ENCODE measurements around the gene KLHL26. TPM values are rescaled to one million over a fixed set of nuclear protein-coding genes. Genes with fewer than 3 reads are reported as not detected.

KLHL26 gene
- total and polyA plus RNA-seq, 8 donors = 1.2 to 45.1 (median 4.1) TPM

- no peak for TF ChIP-seq POLR2A (IDR thresholded peaks at IDR 0.05)
- TF ChIP-seq POLR2AphosphoS5 (IDR thresholded peaks at IDR 0.05) = no peak
- no peak for TF ChIP-seq CTCF (IDR thresholded peaks at IDR 0.05)
- TF ChIP-seq EP300 (IDR thresholded peaks at IDR 0.05) = no peak
- peaks cover 62 to 97% (median 96%) of the 10 kb centered on the region in 3 donors for H3K27me3 ChIP-seq
- H3K4me3 ChIP-seq = no peak overlapping the region
- intact Hi-C loops (cut with DNase I; ENCODE audit: low total_unique reads) = no loop called here
- no peaks in the 10 kb centered on the region for H3K9me3 ChIP-seq
- no peaks in the 10 kb centered on the region for H3K36me3 ChIP-seq
- no peak overlapping the region for H3K27ac ChIP-seq
- DNase-seq = no peak
- 35 to 55% (median 40%) methylated on average over 4 to 5 of the region's 5 CpGs for WGBS, 5 donors
- peaks cover 51 to 66% (median 65%) of the 10 kb centered on the region in 4 donors for H3K4me1 ChIP-seq
These were observed 28.6 kb upstream of the KLHL26 start for GRCh38 chr19:18608102-18608804.

GRCh38 chr19:18608805-18609716 is 27.8 kb upstream of the KLHL26 start:
- no peak overlapping the region for H3K4me3 ChIP-seq
- TF ChIP-seq EP300 (IDR thresholded peaks at IDR 0.05) (no peak), POLR2A (IDR thresholded peaks at IDR 0.05) (no peak), POLR2AphosphoS5 (IDR thresholded peaks at IDR 0.05) (no peak), CTCF (IDR thresholded peaks at IDR 0.05) (no peak)
- H3K36me3 ChIP-seq = no peaks in the 10 kb centered on the region
- WGBS, 5 donors = 49 to 59% (median 58%) methylated on average over 9 of the region's 9 CpGs
- intact Hi-C loops (cut with DNase I; ENCODE audit: low total_unique reads) = no loop called here
- no peaks in the 10 kb centered on the region for H3K9me3 ChIP-seq
- peaks cover 57 to 97% (median 96%) of the 10 kb centered on the region in 3 donors for H3K27me3 ChIP-seq
- no peak overlapping the region for H3K27ac ChIP-seq
- H3K4me1 ChIP-seq = peaks cover 48 to 61% (median 58%) of the 10 kb centered on the region in 4 donors
- no peak for DNase-seq

- WGBS, 5 donors = 13 to 33% (median 21%) methylated on average over 2 of the region's 2 CpGs
- Histone ChIP-seq H3K27ac (no peak overlapping the region), H3K4me1 (peaks cover 48 to 60% (median 56%) of the 10 kb centered on the region in 4 donors), H3K4me3 (no peak overlapping the region), H3K27me3 (peaks cover 52 to 97% (median 96%) of the 10 kb centered on the region in 3 donors), H3K9me3 (no peaks in the 10 kb centered on the region), H3K36me3 (no peaks in the 10 kb centered on the region)
- DNase-seq = no peak
- TF ChIP-seq POLR2A (IDR thresholded peaks at IDR 0.05) (no peak), POLR2AphosphoS5 (IDR thresholded peaks at IDR 0.05) (no peak), CTCF (IDR thresholded peaks at IDR 0.05) (no peak), EP300 (IDR thresholded peaks at IDR 0.05) (no peak)
- intact Hi-C loops (cut with DNase I; ENCODE audit: low total_unique reads) = no loop called here
These were observed 27.1 kb upstream of the KLHL26 start for GRCh38 chr19:18609717-18610051.

- intact Hi-C loops (cut with DNase I; ENCODE audit: low total_unique reads) = no loop called here
- no peaks in the 10 kb centered on the region for H3K9me3 ChIP-seq
- TF ChIP-seq POLR2A (IDR thresholded peaks at IDR 0.05) (no peak), POLR2AphosphoS5 (IDR thresholded peaks at IDR 0.05) (no peak), EP300 (IDR thresholded peaks at IDR 0.05) (no peak), CTCF (IDR thresholded peaks at IDR 0.05) (no peak)
These were observed 26.6 kb upstream of the KLHL26 start for GRCh38 chr19:18610245-18610555.

More at GRCh38 chr19:18610245-18610555, 26.6 kb upstream of the KLHL26 start:
- DNase-seq = peak in 1 of 2 donors; percentile 37
- Histone ChIP-seq H3K4me1 (peaks cover 48 to 58% (median 55%) of the 10 kb centered on the region in 4 donors), H3K36me3 (no peaks in the 10 kb centered on the region), H3K4me3 (no peak overlapping the region), H3K27ac (no peak overlapping the region), H3K27me3 (peaks cover 47 to 97% (median 96%) of the 10 kb centered on the region in 3 donors)
- WGBS, 5 donors = 18 to 69% (median 33%) methylated on average over 2 to 3 of the region's 3 CpGs
